Activated T-helper 1 cell treated with anti-CD3 and anti-CD28 coated beads, Interleukin-12 subunit alpha, Interleukin-12 subunit beta, Interleukin-2, Interleukin-4 antibody, amounts not matched to agents 30 ng/mL and 10 ng/mL and 1 ng/mL, durations not matched to agents 14 hours and 24 hours and 36 hours (primary cell): ENCODE results near the gene GAPDH. TPM values are rescaled to one million over a fixed set of nuclear protein-coding genes. Genes with fewer than 3 reads are reported as not detected.
"Not testable (repeated sequence)": the region's sequence is repeated elsewhere in the genome, so short reads cannot be mapped to it uniquely, and the experiment has no call there.

Source experiments
- DNase-seq: peaks from one replicate; pipeline ENCODE4 v3.0.0; 2021; ENCODE audit warnings: low spot score
- H3K27ac Mint-ChIP-seq: one replicate; pipeline ENCODE4 v1.8.0; 2021; ENCODE audit warnings: mild to moderate bottlenecking, mixed read lengths
- H3K27me3 Mint-ChIP-seq: one replicate; pipeline ENCODE4 v1.8.0; 2022; ENCODE audit warnings: mild to moderate bottlenecking, moderate library complexity, mixed read lengths; ENCODE audit not compliant: insufficient read depth
- H3K36me3 Mint-ChIP-seq: one replicate; pipeline ENCODE4 v1.8.0; 2021; ENCODE audit warnings: low read depth, mixed read lengths
- H3K4me1 Mint-ChIP-seq: one replicate; pipeline ENCODE4 v1.8.0; 2021; ENCODE audit warnings: low read depth, mixed read lengths
- H3K4me3 Mint-ChIP-seq: one replicate; pipeline ENCODE4 v1.8.0; 2021; ENCODE audit warnings: mild to moderate bottlenecking, moderate library complexity, mixed read lengths
- H3K9me3 Mint-ChIP-seq: one replicate; pipeline ENCODE4 v1.8.0; 2021; ENCODE audit warnings: mixed read lengths
- intact Hi-C: fragments of 100-400 bp; cut with micrococcal nuclease; formaldehyde crosslinking; loops from one replicate; pipeline ENCODE4 v1.15.1; 2024
- total RNA-seq: library from RNA; stranded (reverse); gene quantifications from 2 replicates; pipeline ENCODE4 v1.2.3, GENCODE V29; 2022

GAPDH gene
- total RNA-seq, 1 donor from 2014 or later, result 4,318 TPM

DNA sequence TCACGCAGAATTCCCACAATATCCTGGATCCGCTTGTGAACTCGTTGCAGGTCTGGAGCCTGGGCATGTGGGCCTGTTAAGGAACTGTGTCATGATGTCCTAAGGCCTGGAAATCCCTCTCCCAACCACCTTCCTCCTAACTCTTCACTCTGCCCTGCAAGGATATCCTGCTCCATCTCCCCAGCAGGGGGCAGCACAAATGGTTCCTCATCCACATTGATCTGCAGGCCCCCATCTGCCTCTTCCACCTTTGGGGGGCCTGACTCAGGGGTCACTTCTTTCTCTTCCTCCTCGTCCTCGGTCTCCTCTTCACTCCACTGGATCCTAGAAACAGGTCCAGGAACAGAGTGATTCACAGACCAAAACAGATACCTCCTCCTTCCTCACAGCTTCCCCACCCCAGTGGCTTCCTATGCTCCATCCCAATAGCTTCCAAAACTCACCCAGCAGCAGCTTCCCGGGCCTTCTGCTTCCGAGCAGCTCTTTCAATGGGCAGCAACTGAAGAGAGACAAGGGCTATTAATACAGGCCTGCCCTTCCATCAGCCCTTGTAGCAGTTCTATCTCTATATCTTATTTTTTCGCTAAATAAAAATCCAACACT, 29.2 kb downstream of the GAPDH start:
- no peaks in the 10 kb centered on the region for H3K27me3 Mint-ChIP-seq
- H3K4me1 Mint-ChIP-seq, result peaks cover 28% of the 10 kb centered on the region
- no peak overlapping the region for H3K4me3 Mint-ChIP-seq
- H3K27ac Mint-ChIP-seq, result peak overlapping the region; percentile 24
- H3K9me3 Mint-ChIP-seq, result no peaks in the 10 kb centered on the region
- intact Hi-C loops, result no loop called here
- DNase-seq, result peak; percentile 47
- H3K36me3 Mint-ChIP-seq, result peaks cover 69% of the 10 kb centered on the region

DNA sequence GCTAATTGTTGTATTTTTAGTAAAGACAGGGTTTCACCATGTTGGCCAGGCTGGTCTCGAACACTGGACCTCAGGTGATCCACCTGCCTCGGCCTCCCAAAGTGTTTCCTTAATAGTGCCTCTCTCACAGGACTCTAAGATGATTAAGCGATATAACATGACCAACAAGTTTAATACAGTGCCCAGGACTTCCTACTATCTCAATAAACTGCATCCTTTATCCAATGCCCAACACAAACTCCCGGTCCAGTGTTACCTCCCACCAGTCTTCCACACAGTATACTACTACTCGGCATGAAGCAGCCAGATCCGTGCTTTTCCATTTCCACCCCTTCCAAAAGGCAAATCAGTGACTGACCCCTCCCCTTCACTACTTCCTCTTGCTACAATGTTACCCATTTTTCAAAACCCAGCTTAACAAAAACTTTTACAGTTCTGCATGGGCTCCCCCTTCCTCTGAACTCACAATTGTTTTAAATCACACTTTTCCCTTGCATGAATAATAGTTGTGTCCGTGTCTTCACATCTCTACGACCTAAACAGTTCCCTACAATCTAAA, 32.9 kb downstream of the GAPDH start:
- Mint-ChIP-seq H3K36me3 (peaks cover 64% of the 10 kb centered on the region), H3K27ac (peak overlapping the region; percentile 99), H3K27me3 (no peaks in the 10 kb centered on the region), H3K4me1 (peaks cover 43% of the 10 kb centered on the region), H3K4me3 (peak overlapping the region; percentile 100), H3K9me3 (no peaks in the 10 kb centered on the region)
- no peak for DNase-seq
- intact Hi-C loops, result no loop called here

DNA sequence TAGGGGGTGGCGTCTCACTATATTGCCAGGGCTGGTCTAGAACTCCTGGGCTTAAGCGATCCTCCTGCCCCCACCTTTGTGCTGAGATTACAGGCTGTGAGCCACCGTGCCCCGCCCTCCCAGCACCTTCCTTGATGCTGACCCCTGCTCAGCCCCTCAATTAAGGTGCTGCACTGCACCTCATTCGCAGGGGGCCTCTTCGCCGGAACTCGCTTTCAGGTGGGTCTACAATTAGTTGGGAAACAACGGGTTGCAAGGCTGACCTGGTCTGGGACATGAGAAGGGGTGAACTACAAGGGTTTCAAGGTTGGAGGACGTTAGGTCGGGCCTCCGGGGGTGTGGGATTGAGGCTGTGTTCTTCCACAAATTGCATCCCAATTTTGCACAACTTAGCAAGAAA, 35.0 kb downstream of the GAPDH start:
- peaks cover 36% of the 10 kb centered on the region for H3K4me1 Mint-ChIP-seq
- peak overlapping the region; percentile 55 for H3K27ac Mint-ChIP-seq
- intact Hi-C loops, result no loop called here

DNA sequence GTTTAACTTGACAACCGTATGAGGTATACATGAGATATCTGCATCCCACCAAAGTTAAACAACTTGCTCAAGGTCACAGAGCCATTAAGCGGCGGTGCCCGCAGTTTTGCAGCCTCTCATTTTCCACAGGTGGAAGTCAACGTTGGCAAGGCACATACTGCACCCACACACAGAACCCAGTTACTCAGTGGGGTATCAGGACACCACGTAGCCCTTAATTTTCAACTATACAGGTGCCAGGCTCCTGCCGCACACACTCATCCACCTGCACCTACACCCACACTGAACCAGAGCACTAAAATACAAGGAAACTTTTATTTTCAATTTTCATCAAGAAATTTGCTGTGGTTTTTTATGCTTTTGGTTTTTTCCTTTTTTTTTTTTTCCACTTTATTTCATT, 35.5 kb downstream of the GAPDH start:
- H3K4me1 Mint-ChIP-seq, result peaks cover 38% of the 10 kb centered on the region
- H3K9me3 Mint-ChIP-seq, result no peaks in the 10 kb centered on the region
- peak overlapping the region; percentile 100 for H3K4me3 Mint-ChIP-seq
- peak overlapping the region; percentile 48 for H3K27ac Mint-ChIP-seq
- H3K27me3 Mint-ChIP-seq, result no peaks in the 10 kb centered on the region
- H3K36me3 Mint-ChIP-seq, result peaks cover 61% of the 10 kb centered on the region
- DNase-seq, result no peak
- intact Hi-C loops, result no loop called here

More for the DNA sequence above, 35.0 kb downstream of the GAPDH start:
- no peak for DNase-seq
- Mint-ChIP-seq H3K36me3 (peaks cover 60% of the 10 kb centered on the region), H3K4me3 (peak overlapping the region; percentile 100), H3K27me3 (no peaks in the 10 kb centered on the region), H3K9me3 (no peaks in the 10 kb centered on the region)

DNA sequence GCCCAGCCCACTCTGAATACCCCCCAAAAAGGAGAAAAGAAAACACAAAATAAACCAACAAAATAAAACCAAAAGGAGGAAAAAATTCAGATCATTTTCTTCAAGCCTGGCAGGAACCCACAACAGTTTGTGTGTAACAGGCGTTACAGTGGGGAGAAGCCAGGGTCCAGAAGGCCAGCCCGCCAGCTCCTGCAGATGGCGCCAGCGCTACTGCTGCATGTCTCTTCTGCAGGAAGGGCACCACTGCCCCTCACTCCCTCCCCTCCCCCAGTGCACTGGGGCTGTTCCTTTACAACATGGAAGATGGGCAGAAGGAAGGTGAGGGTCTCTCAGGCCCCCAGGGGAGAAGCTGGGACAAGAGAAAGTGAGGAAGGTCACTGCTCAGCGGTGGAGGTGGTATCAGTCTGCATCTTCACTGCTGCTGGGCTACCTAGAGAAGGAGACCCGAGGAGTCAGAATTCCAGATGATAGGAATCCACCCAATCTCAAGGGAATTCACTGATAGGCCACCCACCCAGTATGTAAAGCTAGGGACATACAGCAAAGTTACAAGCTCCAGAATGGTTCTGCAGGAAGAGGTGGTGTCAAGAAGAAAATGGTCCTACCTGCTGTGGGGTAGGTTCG, 36.1 kb downstream of the GAPDH start:
- H3K4me3 Mint-ChIP-seq, result peak overlapping the region; percentile 100
- no peaks in the 10 kb centered on the region for H3K9me3 Mint-ChIP-seq
- DNase-seq, result no peak
- peaks cover 37% of the 10 kb centered on the region for H3K4me1 Mint-ChIP-seq
- H3K27me3 Mint-ChIP-seq, result no peaks in the 10 kb centered on the region
- H3K36me3 Mint-ChIP-seq, result peaks cover 63% of the 10 kb centered on the region
- H3K27ac Mint-ChIP-seq, result peak overlapping the region; percentile 48
- intact Hi-C loops, result no loop called here

DNA sequence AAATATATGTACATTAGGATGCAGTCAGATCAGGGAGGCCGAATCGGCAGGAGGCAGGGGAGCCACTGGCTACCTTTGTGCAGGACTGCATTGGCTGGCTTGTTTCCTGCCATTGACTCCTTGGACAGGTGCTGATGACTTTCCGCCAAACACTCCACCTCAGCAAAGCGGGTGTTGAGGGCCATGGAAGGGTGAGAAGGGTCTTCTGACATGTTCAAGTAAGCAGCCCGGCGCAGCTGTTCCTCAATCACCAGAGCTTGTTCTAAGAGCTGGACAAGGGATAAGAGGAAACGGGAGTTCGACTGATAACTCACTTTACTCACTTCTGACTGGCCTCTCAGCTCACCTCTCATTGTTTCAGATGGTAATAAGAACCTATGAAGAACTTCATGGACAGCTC, 38.7 kb downstream of the GAPDH start:
- no peak for DNase-seq
- Mint-ChIP-seq H3K4me1 (peaks cover 27% of the 10 kb centered on the region), H3K27ac (no peak overlapping the region), H3K36me3 (peaks cover 59% of the 10 kb centered on the region), H3K9me3 (no peaks in the 10 kb centered on the region), H3K4me3 (no peak overlapping the region), H3K27me3 (no peaks in the 10 kb centered on the region)
- intact Hi-C loops, result no loop called here

DNA sequence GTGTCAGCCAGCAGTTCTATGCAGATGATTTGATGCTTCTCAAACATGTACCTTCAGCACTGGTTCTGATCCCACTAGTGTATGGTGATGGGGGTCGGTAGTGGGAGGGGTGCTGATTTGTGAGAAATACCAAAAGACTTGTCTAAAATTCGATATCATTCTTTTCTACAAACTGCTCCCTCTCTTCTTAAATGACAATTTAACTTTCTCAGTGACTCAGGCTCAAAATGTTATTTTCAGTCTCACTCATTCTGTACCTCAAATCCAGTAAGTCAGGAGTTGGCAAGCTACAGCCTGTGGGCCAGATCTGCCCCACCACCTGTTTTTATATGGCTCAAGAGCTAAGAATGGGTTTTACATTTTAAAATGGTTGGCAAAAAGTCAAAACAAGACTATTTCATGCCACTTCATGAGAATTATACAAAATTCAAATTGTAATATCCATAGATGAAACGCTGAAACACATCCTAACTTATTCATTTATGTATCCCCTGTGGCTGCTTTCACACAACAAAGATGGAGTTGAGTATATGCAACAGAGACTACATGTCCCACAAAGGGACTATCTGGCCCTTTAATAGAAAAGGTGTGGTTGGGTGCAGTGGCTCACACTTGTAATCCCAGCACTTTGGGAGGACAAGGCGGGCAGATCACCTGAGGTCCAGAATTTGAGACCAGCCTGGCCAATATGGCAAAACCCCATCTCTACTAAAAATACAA, 40.4 kb downstream of the GAPDH start:
- intact Hi-C loops, result loop anchor here (2.0 kb wide), 1 partner anchor 32 kb away; the partner anchor contains the start of gene CHD4
- Mint-ChIP-seq H3K4me1 (peaks cover 26% of the 10 kb centered on the region), H3K4me3 (no peak overlapping the region), H3K36me3 (peaks cover 63% of the 10 kb centered on the region), H3K9me3 (no peaks in the 10 kb centered on the region), H3K27me3 (no peaks in the 10 kb centered on the region), H3K27ac (peak overlapping the region; percentile 66)
- DNase-seq, result no peak

DNA sequence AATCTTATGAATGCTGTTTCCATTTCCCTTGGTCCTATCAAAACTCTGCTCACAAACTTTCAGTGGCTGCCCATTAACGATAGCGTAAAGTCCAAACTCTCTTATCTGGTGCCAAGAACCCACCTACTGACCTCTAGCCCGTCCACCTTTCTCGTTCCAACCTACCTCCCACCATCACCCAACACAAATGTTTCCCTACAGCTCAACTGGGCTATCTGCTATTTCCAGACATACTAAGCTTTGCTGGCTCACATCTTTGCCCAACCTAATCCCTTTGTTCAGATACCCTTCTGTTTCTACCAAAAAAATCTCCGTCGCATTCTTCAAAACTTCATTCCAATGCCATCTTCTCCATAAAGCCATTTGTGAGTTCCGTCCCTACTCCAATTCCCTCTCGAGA, 41.3 kb downstream of the GAPDH start:
- no peaks in the 10 kb centered on the region for H3K9me3 Mint-ChIP-seq
- H3K4me3 Mint-ChIP-seq, result no peak overlapping the region
- H3K27ac Mint-ChIP-seq, result no peak overlapping the region
- intact Hi-C loops, result loop anchor here (2.0 kb wide), 1 partner anchor 31 kb away; the partner anchor contains the start of gene CHD4
- DNase-seq, result no peak
- no peaks in the 10 kb centered on the region for H3K27me3 Mint-ChIP-seq
- peaks cover 55% of the 10 kb centered on the region for H3K36me3 Mint-ChIP-seq
- H3K4me1 Mint-ChIP-seq, result peaks cover 18% of the 10 kb centered on the region

DNA sequence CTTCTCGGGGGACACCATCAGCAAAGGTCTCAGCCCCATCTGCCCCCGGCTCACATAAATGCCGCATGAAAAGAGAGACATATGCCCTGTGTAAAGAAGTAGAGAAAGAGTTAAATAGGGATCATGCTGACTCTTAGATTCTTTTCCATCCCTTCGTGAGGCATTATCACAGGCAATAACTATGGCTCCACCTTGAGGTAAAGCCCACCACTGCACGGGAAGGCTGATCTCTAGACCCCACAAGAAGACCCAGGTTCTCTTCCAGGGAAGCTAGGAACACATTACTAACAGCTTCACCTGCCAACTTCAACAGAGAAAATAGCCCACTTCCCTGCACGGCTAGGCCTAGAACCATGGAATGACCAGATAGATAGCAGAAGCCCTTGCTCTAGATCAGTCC, 47.9 kb downstream of the GAPDH start:
- no peaks in the 10 kb centered on the region for H3K27me3 Mint-ChIP-seq
- H3K36me3 Mint-ChIP-seq, result peaks cover 55% of the 10 kb centered on the region
- H3K4me1 Mint-ChIP-seq, result peaks cover 5% of the 10 kb centered on the region
- intact Hi-C loops, result no loop called here
- H3K4me3 Mint-ChIP-seq, result no peak overlapping the region
- H3K9me3 Mint-ChIP-seq, result no peaks in the 10 kb centered on the region
- no peak for DNase-seq
- no peak overlapping the region for H3K27ac Mint-ChIP-seq

DNA sequence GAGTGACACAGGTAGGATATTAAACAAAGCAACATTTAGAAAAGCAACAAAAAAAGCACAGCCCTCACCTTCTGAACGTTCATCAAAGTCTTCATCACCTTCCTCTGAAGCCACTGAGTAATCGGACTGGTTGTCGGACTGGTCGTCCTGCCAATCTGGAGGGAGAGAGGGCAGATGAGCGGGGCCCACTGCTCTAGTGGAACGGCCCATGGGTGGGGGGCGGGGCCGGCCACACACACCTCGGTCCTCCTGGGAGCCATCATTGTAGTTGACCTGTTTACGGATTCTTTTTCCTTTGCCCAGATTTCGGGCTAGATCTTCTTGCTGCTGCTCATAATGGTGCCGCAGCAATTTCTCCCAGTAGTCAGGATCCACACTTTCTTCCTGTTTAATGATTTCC, 48.6 kb downstream of the GAPDH start:
- Mint-ChIP-seq H3K9me3 (no peaks in the 10 kb centered on the region), H3K27me3 (no peaks in the 10 kb centered on the region)

DNA sequence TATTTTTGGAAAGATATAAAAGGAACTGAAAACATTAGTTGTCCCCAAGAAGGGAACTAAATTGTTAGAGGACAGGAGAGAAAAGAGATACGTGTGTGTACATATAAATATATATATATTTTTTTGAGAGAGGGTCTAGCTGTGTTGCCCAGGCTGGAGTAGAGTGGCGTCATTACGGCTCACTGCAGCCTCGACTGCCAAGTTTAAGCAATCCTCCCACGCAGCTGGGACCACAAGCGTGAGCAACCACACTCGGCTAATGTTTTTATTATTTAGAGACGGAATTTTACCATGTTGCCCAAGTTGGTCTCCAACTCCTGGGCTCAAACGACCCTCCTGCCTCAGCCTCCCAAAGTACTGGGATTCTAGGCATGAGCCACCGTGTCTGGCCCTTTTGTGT, 50.0 kb downstream of the GAPDH start:
- H3K9me3 Mint-ChIP-seq, result no peaks in the 10 kb centered on the region
- H3K27ac Mint-ChIP-seq, result no peak overlapping the region
- H3K4me1 Mint-ChIP-seq, result no peaks in the 10 kb centered on the region
- H3K4me3 Mint-ChIP-seq, result no peak overlapping the region
- no peaks in the 10 kb centered on the region for H3K27me3 Mint-ChIP-seq
- intact Hi-C loops, result no loop called here
- DNase-seq, result no peak
- H3K36me3 Mint-ChIP-seq, result peaks cover 53% of the 10 kb centered on the region

More for the DNA sequence above, 48.6 kb downstream of the GAPDH start:
- intact Hi-C loops, result no loop called here
- Mint-ChIP-seq H3K27ac (peak overlapping the region; percentile 65), H3K36me3 (peaks cover 55% of the 10 kb centered on the region), H3K4me1 (peaks cover 5% of the 10 kb centered on the region), H3K4me3 (no peak overlapping the region)
- DNase-seq, result no peak

DNA sequence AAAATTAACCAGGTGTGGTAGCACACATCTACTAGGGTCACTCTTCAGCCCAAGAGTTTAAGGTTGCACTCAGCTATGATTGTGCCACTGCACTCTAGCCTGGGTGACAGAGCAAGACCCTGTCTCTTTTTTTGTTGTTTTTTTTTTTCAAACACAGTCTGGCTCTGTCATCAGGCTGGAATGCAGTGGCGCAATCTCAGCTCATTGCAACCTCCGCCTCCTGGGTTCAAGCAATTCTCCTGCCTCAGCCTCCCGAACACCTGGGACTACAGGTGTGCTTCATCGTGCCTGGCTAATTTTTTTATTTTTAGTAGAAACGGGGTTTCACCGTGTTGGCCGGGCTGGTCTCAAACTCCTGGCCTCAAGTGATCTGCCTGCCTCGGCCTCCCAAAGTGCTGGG, 52.3 kb downstream of the GAPDH start:
- peaks cover 52% of the 10 kb centered on the region for H3K36me3 Mint-ChIP-seq
- intact Hi-C loops, H3K27me3 Mint-ChIP-seq, H3K27ac Mint-ChIP-seq, DNase-seq, H3K9me3 Mint-ChIP-seq, H3K4me3 Mint-ChIP-seq, H3K4me1 Mint-ChIP-seq: not testable (repeated sequence)
